OCI-LY3 (cell line): ENCODE results near the gene JAML.
A peak's percentile ranks its signal among the peaks of the same experiment; 100 is the strongest.

Experiments used
- H2AFZ ChIP-seq: fragments of 200-600, 300-600 bp; shearing (Covaris generic); 2 replicates; pipeline ENCODE4 v1.6.0; 2014; ENCODE audit warnings: antibody characterized with exemption, low read depth, low read length
- H3K27ac ChIP-seq: fragments of 200-600, 300-600 bp; sonication (generic); 2 replicates; pipeline ENCODE4 v1.5.1; 2014; ENCODE audit warnings: mild to moderate bottlenecking, low read length, moderate library complexity, mixed read lengths
- H3K27me3 ChIP-seq: fragments of 200-600, 300-600 bp; sonication (generic); 2 replicates; pipeline ENCODE4 v1.6.1; 2014; ENCODE audit warnings: low read depth, low read length, mixed read lengths
- H3K36me3 ChIP-seq: fragments of 200-600, 300-600 bp; sonication (generic); replicated peaks from 2 replicates; pipeline ENCODE3; 2014; ENCODE audit warnings: low read depth, low read length, mixed read lengths
- H3K4me1 ChIP-seq: fragments of 300-600, 200-600 bp; sonication (generic); 2 replicates; pipeline ENCODE4 v1.6.1; 2014; ENCODE audit warnings: low read length, mixed read lengths
- H3K4me2 ChIP-seq: fragments of 200-600, 300-600 bp; sonication (generic); 2 replicates; pipeline ENCODE4 v1.6.1; 2014; ENCODE audit warnings: low read length, mixed read lengths
- H3K4me3 ChIP-seq: fragments of 300-600, 200-600 bp; sonication (generic); 2 replicates; pipeline ENCODE4 v1.5.1; 2014; ENCODE audit warnings: antibody characterized with exemption, mild to moderate bottlenecking, low read length, moderate library complexity
- H3K79me2 ChIP-seq: fragments of 300-600, 200-600 bp; shearing (Covaris generic); 2 replicates; pipeline ENCODE4 v1.6.1; 2014; ENCODE audit warnings: mild to moderate bottlenecking, low read length, mixed read lengths
- H3K9ac ChIP-seq: fragments of 300-600, 200-600 bp; shearing (Covaris generic); 2 replicates; pipeline ENCODE4 v1.6.0; 2014; ENCODE audit warnings: mild to moderate bottlenecking, low read length, moderate library complexity
- H3K9me3 ChIP-seq: fragments of 200-600, 300-600 bp; shearing (Covaris generic); 2 replicates; pipeline ENCODE4 v1.6.1; 2014; ENCODE audit warnings: low read length, mixed read lengths; ENCODE audit not compliant: insufficient read depth
- H4K20me1 ChIP-seq: fragments of 200-600, 300-600 bp; sonication (generic); 2 replicates; pipeline ENCODE4 v1.6.1; 2016; ENCODE audit warnings: low read length, mixed read lengths; ENCODE audit not compliant: insufficient read depth
- CTCF ChIP-seq: fragments of 200-600, 300-600 bp; sonication (generic); IDR thresholded peaks from 2 replicates; pipeline ENCODE4 v1.5.1; 2014; ENCODE audit warnings: antibody characterized with exemption, low read length, low read depth
- EZH2phosphoT487 ChIP-seq: fragments of 200-600 bp; shearing (Covaris generic); IDR thresholded peaks from 2 replicates; pipeline ENCODE4 v1.6.1; 2018; ENCODE audit warnings: antibody characterized with exemption, mixed run types, low read depth

Gene JAML

GRCh38 chr11:118174006-118174567 lies 50.7 kb downstream of the JAML start:
- Histone ChIP-seq H3K4me2 (no peak overlapping the region), H3K27me3 (0 out of 2 replicates have a peak, but pooled peaks cover 6% of the 10 kb centered on the region), H3K4me3 (no peak overlapping the region), H3K9ac (no peak overlapping the region), H4K20me1 (no peaks in the 10 kb centered on the region), H3K9me3 (no peaks in the 10 kb centered on the region), H3K27ac (no peak overlapping the region), H2AFZ (no peak overlapping the region), H3K4me1 (peaks cover 21% of the 10 kb centered on the region), H3K36me3 (no peaks in the 10 kb centered on the region), H3K79me2 (no peaks in the 10 kb centered on the region)
- TF ChIP-seq EZH2phosphoT487 (no peak), CTCF (no peak)

GRCh38 chr11:118172356-118172755 lies 52.5 kb downstream of the JAML start:
- Histone ChIP-seq H3K9me3 (no peaks in the 10 kb centered on the region), H3K79me2 (no peaks in the 10 kb centered on the region), H3K4me2 (no peak overlapping the region), H3K4me3 (no peak overlapping the region), H2AFZ (no peak overlapping the region), H3K4me1 (peaks cover 21% of the 10 kb centered on the region), H4K20me1 (no peaks in the 10 kb centered on the region), H3K36me3 (no peaks in the 10 kb centered on the region), H3K9ac (no peak overlapping the region), H3K27ac (no peak overlapping the region), H3K27me3 (0 out of 2 replicates have a peak, but pooled peaks cover 6% of the 10 kb centered on the region)
- TF ChIP-seq EZH2phosphoT487 = no peak
- no peak for TF ChIP-seq CTCF

GRCh38 chr11:118171269-118172062 lies 53.3 kb downstream of the JAML start:
- H3K36me3 ChIP-seq = no peaks in the 10 kb centered on the region
- peak overlapping the region; percentile 45 for H3K4me3 ChIP-seq
- H3K4me1 ChIP-seq = peaks cover 21% of the 10 kb centered on the region
- H3K27ac ChIP-seq = no peak overlapping the region
- H4K20me1 ChIP-seq = no peaks in the 10 kb centered on the region
- H2AFZ ChIP-seq = peak overlapping the region; percentile 81
- peak overlapping the region; percentile 32; the same call in 1 of the 2 replicates for H3K9ac ChIP-seq
- H3K4me2 ChIP-seq = peak overlapping the region; percentile 77
- H3K27me3 ChIP-seq = 0 out of 2 replicates have a peak, but pooled peaks cover 6% of the 10 kb centered on the region
- TF ChIP-seq EZH2phosphoT487 (no peak), CTCF (peak; percentile 93)
- no peaks in the 10 kb centered on the region for H3K9me3 ChIP-seq
- H3K79me2 ChIP-seq = no peaks in the 10 kb centered on the region

GRCh38 chr11:118170882-118171268 lies 53.9 kb downstream of the JAML start:
- no peak overlapping the region for H3K27ac ChIP-seq
- H3K36me3 ChIP-seq = no peaks in the 10 kb centered on the region
- peaks cover 16% of the 10 kb centered on the region for H3K4me1 ChIP-seq
- H4K20me1 ChIP-seq = no peaks in the 10 kb centered on the region
- H3K4me2 ChIP-seq = no peak overlapping the region
- no peaks in the 10 kb centered on the region for H3K9me3 ChIP-seq
- no peak for TF ChIP-seq CTCF
- TF ChIP-seq EZH2phosphoT487 = no peak
- H3K4me3 ChIP-seq = no peak overlapping the region
- H2AFZ ChIP-seq = no peak overlapping the region
- H3K9ac ChIP-seq = no peak overlapping the region
- H3K79me2 ChIP-seq = no peaks in the 10 kb centered on the region
- H3K27me3 ChIP-seq = 0 out of 2 replicates have a peak, but pooled peaks cover 6% of the 10 kb centered on the region
